GM12873 (cell line): ENCODE measurements around the gene LRRC4C.

Experiments used
- TF ChIP-seq, protein P1 (sequence below): IDR thresholded peaks from 2 replicates; pipeline ENCODE4 v1.5.1; 2012; ENCODE audit warnings: low read depth, mild to moderate bottlenecking, moderate library complexity, low read length, control low read depth; ENCODE audit not compliant: insufficient read depth; ENCODE audit errors: missing control alignments

LRRC4C gene

GRCh38 chr11:41459465-41460401 lies at the start of gene LRRC4C:
Gene LRRC4C, minus strand, starts transcription at chr11:41459652.
- TF ChIP-seq, protein P1, sequence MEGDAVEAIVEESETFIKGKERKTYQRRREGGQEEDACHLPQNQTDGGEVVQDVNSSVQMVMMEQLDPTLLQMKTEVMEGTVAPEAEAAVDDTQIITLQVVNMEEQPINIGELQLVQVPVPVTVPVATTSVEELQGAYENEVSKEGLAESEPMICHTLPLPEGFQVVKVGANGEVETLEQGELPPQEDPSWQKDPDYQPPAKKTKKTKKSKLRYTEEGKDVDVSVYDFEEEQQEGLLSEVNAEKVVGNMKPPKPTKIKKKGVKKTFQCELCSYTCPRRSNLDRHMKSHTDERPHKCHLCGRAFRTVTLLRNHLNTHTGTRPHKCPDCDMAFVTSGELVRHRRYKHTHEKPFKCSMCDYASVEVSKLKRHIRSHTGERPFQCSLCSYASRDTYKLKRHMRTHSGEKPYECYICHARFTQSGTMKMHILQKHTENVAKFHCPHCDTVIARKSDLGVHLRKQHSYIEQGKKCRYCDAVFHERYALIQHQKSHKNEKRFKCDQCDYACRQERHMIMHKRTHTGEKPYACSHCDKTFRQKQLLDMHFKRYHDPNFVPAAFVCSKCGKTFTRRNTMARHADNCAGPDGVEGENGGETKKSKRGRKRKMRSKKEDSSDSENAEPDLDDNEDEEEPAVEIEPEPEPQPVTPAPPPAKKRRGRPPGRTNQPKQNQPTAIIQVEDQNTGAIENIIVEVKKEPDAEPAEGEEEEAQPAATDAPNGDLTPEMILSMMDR, result no peak

GRCh38 chr11:41508121-41508520 lies 48.7 kb upstream of the LRRC4C start:
- TF ChIP-seq, protein P1, result no peak

- TF ChIP-seq, protein P1, result no peak
Measured at GRCh38 chr11:41499429-41499828, 40.0 kb upstream of the LRRC4C start.

GRCh38 chr11:41498726-41499125 lies 39.3 kb upstream of the LRRC4C start:
- TF ChIP-seq, protein P1, result no peak

DNA sequence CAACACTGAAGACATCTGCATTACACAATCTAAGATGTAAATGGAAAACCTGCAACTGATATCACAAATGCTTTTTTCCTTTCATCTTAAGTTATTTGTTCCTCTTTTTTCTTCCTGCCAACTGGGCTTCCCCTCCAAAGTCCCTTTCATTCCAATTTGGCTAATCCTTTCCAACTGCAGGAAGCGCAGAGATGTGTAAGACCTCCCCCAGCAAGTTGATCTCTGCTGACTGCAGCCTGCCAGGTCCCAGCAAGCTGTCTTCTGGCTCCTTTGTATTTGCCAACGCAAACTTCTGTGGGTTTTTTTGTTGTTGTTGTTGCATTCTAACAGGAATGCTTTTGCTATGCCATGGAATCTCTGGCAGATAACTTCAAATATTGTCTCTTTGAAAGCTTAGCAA lies 38.5 kb upstream of the LRRC4C start:
- TF ChIP-seq, protein P1, result no peak

- TF ChIP-seq, protein P1, result no peak
Measured at GRCh38 chr11:41494716-41495115, 35.3 kb upstream of the LRRC4C start.

- TF ChIP-seq, protein P1, result no peak
Measured at GRCh38 chr11:41486424-41486823, 27.0 kb upstream of the LRRC4C start.
